Loucy (cell line): ENCODE data around the gene PARD3B.

ENCODE experiments used
- EZH2phosphoT487 ChIP-seq: fragments of 200-600 bp; IDR thresholded peaks from 2 replicates; pipeline ENCODE4 v1.6.1; 2018; ENCODE audit warnings: antibody characterized with exemption, mild to moderate bottlenecking, moderate library complexity, borderline replicate concordance
- TF ChIP-seq, protein P1 (sequence below): fragments of 200-600 bp; sonication (generic); conservative IDR thresholded peaks from 2 replicates; pipeline ENCODE4 v1.5.1; 2014; ENCODE audit warnings: mild to moderate bottlenecking, antibody characterized with exemption, low read length

DNA sequence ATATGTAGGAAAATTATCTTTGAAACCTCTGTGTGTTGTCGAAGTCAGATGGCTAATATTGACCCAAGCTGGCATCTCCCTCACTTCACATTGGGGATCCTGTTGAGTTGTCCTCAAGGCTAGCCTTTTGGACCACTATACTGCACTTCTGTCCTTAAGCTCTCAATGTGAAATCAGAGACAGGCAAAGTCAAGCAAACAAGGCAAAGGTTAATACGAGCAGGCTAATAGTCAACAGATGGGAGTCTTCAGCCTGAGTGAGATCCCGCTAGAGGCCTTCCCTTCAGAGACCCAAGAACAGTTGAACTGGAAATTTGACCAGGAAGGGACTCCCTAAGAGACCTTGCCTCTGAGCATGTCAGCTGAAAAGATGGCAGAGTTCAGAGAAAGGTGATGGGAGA is 475.4 kb downstream of the PARD3B start:
- TF ChIP-seq, protein P1, sequence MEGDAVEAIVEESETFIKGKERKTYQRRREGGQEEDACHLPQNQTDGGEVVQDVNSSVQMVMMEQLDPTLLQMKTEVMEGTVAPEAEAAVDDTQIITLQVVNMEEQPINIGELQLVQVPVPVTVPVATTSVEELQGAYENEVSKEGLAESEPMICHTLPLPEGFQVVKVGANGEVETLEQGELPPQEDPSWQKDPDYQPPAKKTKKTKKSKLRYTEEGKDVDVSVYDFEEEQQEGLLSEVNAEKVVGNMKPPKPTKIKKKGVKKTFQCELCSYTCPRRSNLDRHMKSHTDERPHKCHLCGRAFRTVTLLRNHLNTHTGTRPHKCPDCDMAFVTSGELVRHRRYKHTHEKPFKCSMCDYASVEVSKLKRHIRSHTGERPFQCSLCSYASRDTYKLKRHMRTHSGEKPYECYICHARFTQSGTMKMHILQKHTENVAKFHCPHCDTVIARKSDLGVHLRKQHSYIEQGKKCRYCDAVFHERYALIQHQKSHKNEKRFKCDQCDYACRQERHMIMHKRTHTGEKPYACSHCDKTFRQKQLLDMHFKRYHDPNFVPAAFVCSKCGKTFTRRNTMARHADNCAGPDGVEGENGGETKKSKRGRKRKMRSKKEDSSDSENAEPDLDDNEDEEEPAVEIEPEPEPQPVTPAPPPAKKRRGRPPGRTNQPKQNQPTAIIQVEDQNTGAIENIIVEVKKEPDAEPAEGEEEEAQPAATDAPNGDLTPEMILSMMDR: no peak
- TF ChIP-seq EZH2phosphoT487: no peak
